MM.1S (cell line): ENCODE data around the gene CAPZA1.

Experiments used
- DNase-seq: peaks from one replicate; pipeline ENCODE4 v3.0.0-alpha.2; 2015
- H2AFZ ChIP-seq: fragments of 300-600 bp; sonication (generic); 2 replicates; pipeline ENCODE4 v1.6.0; 2016; ENCODE audit warnings: antibody characterized with exemption, low read length
- H3F3A ChIP-seq: fragments of 300-600 bp; sonication (generic); 2 replicates; pipeline ENCODE4 v1.6.1; 2016; ENCODE audit warnings: mild to moderate bottlenecking, antibody characterized with exemption, low read length, moderate library complexity, mixed read lengths; ENCODE audit not compliant: insufficient read depth
- H3K27ac ChIP-seq: fragments of 300-600 bp; sonication (generic); 2 replicates; pipeline ENCODE4 v1.5.1; 2016; ENCODE audit warnings: mild to moderate bottlenecking, low read length
- H3K27me3 ChIP-seq: fragments of 300-600 bp; sonication (generic); replicated peaks from 2 replicates; pipeline ENCODE4 v1.6.0; 2016; ENCODE audit warnings: low read length; ENCODE audit not compliant: insufficient read depth
- H3K36me3 ChIP-seq: fragments of 300-600 bp; sonication (generic); replicated peaks from 2 replicates; pipeline ENCODE4 v1.6.1; 2016; ENCODE audit warnings: mild to moderate bottlenecking, low read length, mixed read lengths; ENCODE audit not compliant: insufficient read depth
- H3K4me1 ChIP-seq: fragments of 300-600 bp; sonication (generic); 2 replicates; pipeline ENCODE4 v1.6.1; 2016; ENCODE audit warnings: low read length, mixed read lengths
- H3K4me2 ChIP-seq: fragments of 300-600 bp; sonication (generic); 2 replicates; pipeline ENCODE4 v1.6.0; 2016; ENCODE audit warnings: low read depth, low read length
- H3K4me3 ChIP-seq: fragments of 300-600 bp; sonication (generic); 2 replicates; pipeline ENCODE4 v1.5.1; 2016; ENCODE audit warnings: low read length, mixed read lengths
- H3K79me2 ChIP-seq: fragments of 300-600 bp; sonication (generic); 2 replicates; pipeline ENCODE4 v1.6.1; 2016; ENCODE audit warnings: mixed run types, low read length, mixed read lengths
- H3K9ac ChIP-seq: fragments of 300-600 bp; sonication (generic); 2 replicates; pipeline ENCODE4 v1.6.1; 2016; ENCODE audit warnings: low read length, mixed read lengths
- H3K9me2 ChIP-seq: fragments of 300-600 bp; sonication (generic); replicated peaks from 2 replicates; pipeline ENCODE4 v1.6.1; 2016; ENCODE audit warnings: mild to moderate bottlenecking, low read length, mixed read lengths; ENCODE audit not compliant: insufficient read depth
- H3K9me3 ChIP-seq: fragments of 300-600 bp; sonication (generic); replicated peaks from 2 replicates; pipeline ENCODE4 v1.6.1; 2016; ENCODE audit warnings: mild to moderate bottlenecking, low read length, mixed read lengths; ENCODE audit not compliant: insufficient read depth
- H4K20me1 ChIP-seq: fragments of 300-600 bp; sonication (generic); 2 replicates; pipeline ENCODE4 v1.6.1; 2016; ENCODE audit warnings: mild to moderate bottlenecking, low read length, moderate library complexity, mixed read lengths; ENCODE audit not compliant: insufficient read depth
- CTCF ChIP-seq: fragments of 300-600 bp; sonication (generic); IDR thresholded peaks from 2 replicates; pipeline ENCODE4 v1.5.1; 2016; ENCODE audit warnings: antibody characterized with exemption, low read length, mixed read lengths
- EZH2 ChIP-seq: fragments of 300-600 bp; sonication (generic); optimal IDR thresholded peaks from 2 replicates; pipeline ENCODE3; 2017; ENCODE audit warnings: low read depth, mild to moderate bottlenecking, antibody characterized with exemption, low read length, mixed read lengths
- EZH2phosphoT487 ChIP-seq: fragments of 300-600 bp; sonication (generic); IDR thresholded peaks from 2 replicates; pipeline ENCODE4 v1.6.1; 2018; ENCODE audit warnings: antibody characterized with exemption, low read length

Gene CAPZA1

GRCh38 chr1:112603012-112603411, 16.6 kb upstream of the CAPZA1 start:
- H3K4me1 ChIP-seq, result no peaks in the 10 kb centered on the region
- H2AFZ ChIP-seq, result no peak overlapping the region

GRCh38 chr1:112603541-112603940, 16.1 kb upstream of the CAPZA1 start:
- no peaks in the 10 kb centered on the region for H3F3A ChIP-seq
- H3K27ac ChIP-seq, result no peak overlapping the region
- DNase-seq, result no peak
- no peaks in the 10 kb centered on the region for H3K9me2 ChIP-seq
- H3K4me2 ChIP-seq, result no peak overlapping the region
- no peaks in the 10 kb centered on the region for H3K4me1 ChIP-seq
- H3K4me3 ChIP-seq, result no peak overlapping the region
- TF ChIP-seq EZH2, result no peak
- TF ChIP-seq CTCF, result no peak
- no peak for TF ChIP-seq EZH2phosphoT487
- no peaks in the 10 kb centered on the region for H3K9me3 ChIP-seq
- no peaks in the 10 kb centered on the region for H3K27me3 ChIP-seq
- no peaks in the 10 kb centered on the region for H3K79me2 ChIP-seq
- no peak overlapping the region for H3K9ac ChIP-seq
- no peaks in the 10 kb centered on the region for H4K20me1 ChIP-seq
- no peaks in the 10 kb centered on the region for H3K36me3 ChIP-seq
- no peak overlapping the region for H2AFZ ChIP-seq

More at GRCh38 chr1:112603012-112603411, 16.6 kb upstream of the CAPZA1 start:
- H3F3A ChIP-seq, result no peaks in the 10 kb centered on the region
- no peak overlapping the region for H3K27ac ChIP-seq
- DNase-seq, result no peak
- TF ChIP-seq CTCF, result no peak
- TF ChIP-seq EZH2phosphoT487, result no peak
- no peak for TF ChIP-seq EZH2
- H3K9me2 ChIP-seq, result no peaks in the 10 kb centered on the region
- no peaks in the 10 kb centered on the region for H3K36me3 ChIP-seq
- H3K27me3 ChIP-seq, result no peaks in the 10 kb centered on the region
- H3K4me2 ChIP-seq, result no peak overlapping the region
- no peaks in the 10 kb centered on the region for H4K20me1 ChIP-seq
- H3K79me2 ChIP-seq, result no peaks in the 10 kb centered on the region
- H3K9me3 ChIP-seq, result no peaks in the 10 kb centered on the region
- H3K4me3 ChIP-seq, result no peak overlapping the region
- no peak overlapping the region for H3K9ac ChIP-seq

- Histone ChIP-seq H3K9me3 (no peaks in the 10 kb centered on the region), H3K9ac (no peak overlapping the region), H3K27me3 (no peaks in the 10 kb centered on the region), H3K79me2 (no peaks in the 10 kb centered on the region), H2AFZ (no peak overlapping the region), H3F3A (no peaks in the 10 kb centered on the region), H3K4me2 (no peak overlapping the region), H4K20me1 (no peaks in the 10 kb centered on the region), H3K9me2 (no peaks in the 10 kb centered on the region), H3K27ac (no peak overlapping the region), H3K4me1 (no peaks in the 10 kb centered on the region), H3K36me3 (no peaks in the 10 kb centered on the region), H3K4me3 (no peak overlapping the region)
- no peak for DNase-seq
- TF ChIP-seq CTCF (no peak), EZH2phosphoT487 (no peak), EZH2 (no peak)
Observed at GRCh38 chr1:112605633-112606327, 13.9 kb upstream of the CAPZA1 start.
